ENCODE data around the gene RPS19.

Gene RPS19

DNA sequence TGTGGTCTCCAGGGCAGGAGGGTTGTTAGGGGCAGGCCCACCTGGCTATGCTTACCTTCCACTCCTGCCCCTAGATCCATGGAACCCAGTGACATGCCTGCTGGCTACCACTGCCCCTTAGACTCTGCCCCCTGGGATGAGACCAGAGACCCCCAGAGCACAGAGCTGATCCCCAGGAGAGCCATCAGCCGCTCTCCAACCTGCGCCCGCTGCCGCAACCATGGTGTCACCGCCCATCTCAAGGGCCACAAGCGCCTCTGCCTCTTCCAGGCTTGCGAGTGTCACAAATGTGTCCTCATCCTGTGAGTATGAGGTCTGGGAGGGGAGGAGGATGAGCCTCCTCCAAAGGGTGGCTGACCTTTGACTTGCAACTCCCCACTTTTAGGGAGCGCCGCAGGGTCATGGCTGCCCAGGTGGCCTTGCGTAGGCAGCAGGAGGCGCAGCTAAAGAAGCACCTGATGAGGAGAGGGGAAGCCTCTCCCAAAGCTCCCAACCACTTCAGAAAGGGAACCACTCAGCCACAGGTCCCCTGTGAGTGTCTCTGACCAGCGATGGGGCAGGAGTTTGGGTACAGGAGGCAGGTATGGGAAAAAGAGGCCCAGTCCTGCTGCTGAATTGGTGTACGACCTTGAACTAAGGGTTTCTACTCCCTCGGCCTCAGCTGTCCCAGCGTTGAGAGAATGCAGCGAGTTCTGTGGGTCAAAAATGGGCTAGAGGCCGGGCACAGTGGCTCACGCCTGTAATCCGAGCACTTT, 12.5 kb upstream of the RPS19 start:
- DNase-seq (ENCODE audit: low spot score), result peak; percentile 21
- no peak for TF ChIP-seq CTCF (IDR thresholded peaks at IDR 0.05; ENCODE audit: extremely low read depth, missing control alignments)

DNA sequence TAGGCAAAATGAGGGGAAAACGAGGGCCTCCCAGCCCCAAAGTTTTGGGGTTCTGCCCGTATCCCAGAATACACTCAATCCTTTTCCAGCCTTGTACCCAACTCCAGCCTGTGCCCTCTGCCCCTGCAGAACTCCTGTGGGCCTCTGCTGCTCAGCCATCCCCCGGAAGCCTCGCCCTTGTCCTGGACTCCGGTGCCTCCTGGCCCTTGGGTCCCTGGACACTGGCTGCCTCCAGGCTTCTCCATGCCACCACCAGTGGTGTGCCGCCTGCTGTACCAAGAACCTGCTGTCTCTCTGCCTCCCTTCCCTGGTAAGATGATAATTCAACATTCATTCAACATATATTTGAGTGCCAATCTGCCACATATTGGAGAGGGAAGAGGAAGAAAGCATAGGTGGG, 11.4 kb upstream of the RPS19 start:
- TF ChIP-seq CTCF (IDR thresholded peaks at IDR 0.05; ENCODE audit: extremely low read depth, missing control alignments), result no peak
- peak; percentile 6 for DNase-seq (ENCODE audit: low spot score)

DNA sequence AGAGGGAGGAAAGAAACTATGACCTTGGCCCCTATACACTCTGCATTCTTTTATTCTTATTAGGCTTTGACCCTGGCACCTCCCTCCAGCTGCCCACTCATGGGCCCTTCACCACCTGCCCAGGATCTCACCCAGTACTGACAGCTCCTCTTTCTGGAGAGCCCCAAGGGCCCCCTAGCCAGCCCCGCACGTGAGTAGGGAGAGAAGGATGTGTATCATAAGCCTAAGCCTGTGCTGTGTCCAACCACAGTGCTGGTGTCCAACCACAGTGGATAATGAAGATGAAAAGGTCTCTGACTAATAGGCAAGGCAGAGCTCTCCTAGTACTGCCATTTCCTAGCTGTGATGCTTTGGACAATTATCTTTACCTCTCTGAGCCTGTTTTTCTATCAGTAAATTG, 11.0 kb upstream of the RPS19 start:
- TF ChIP-seq CTCF (IDR thresholded peaks at IDR 0.05; ENCODE audit: extremely low read depth, missing control alignments), result no peak
- no peak for DNase-seq (ENCODE audit: low spot score)

- DNase-seq (ENCODE audit: low spot score), result no peak
- TF ChIP-seq CTCF (IDR thresholded peaks at IDR 0.05; ENCODE audit: extremely low read depth, missing control alignments), result no peak
Measured at GRCh38 chr19:41850381-41850780, 9.7 kb upstream of the RPS19 start.

- no peak for DNase-seq (ENCODE audit: low spot score)
- no peak for TF ChIP-seq CTCF (IDR thresholded peaks at IDR 0.05; ENCODE audit: extremely low read depth, missing control alignments)
Measured at GRCh38 chr19:41851456-41851855, 8.6 kb upstream of the RPS19 start.

DNA sequence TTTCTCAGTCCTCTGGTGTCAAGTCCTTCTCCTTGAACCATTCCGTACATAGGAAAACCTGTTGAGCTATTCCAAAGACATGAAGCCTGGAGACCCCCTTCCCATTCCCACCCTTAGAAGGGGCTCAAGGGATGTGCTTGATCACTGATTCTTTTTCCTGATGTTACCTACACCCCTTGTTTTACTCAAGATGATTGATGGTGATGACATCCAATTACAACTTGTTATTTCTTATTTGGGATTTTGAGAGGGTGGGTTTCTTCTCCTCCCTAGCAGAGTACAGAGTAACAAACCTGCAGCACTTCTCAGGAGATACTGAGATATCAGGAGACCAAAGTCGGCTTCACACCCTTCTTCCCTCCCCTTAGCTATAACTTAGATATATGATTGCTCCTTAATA, 6.7 kb upstream of the RPS19 start:
- DNase-seq (ENCODE audit: low spot score), result no peak
- no peak for TF ChIP-seq CTCF (IDR thresholded peaks at IDR 0.05; ENCODE audit: extremely low read depth, missing control alignments)

GRCh38 chr19:41853768-41854167, 6.3 kb upstream of the RPS19 start:
- TF ChIP-seq CTCF (IDR thresholded peaks at IDR 0.05; ENCODE audit: extremely low read depth, missing control alignments), result no peak
- no peak for DNase-seq (ENCODE audit: low spot score)
